H9 (cell line): ENCODE data around the gene DIP2A. TPM values are rescaled to one million over a fixed set of nuclear protein-coding genes. Genes with fewer than 3 reads are reported as not detected.
A peak's percentile ranks its signal among the peaks of the same experiment; 100 is the strongest.

Experiments
- DNase-seq: peaks from one replicate; pipeline ENCODE4 v3.0.0-alpha.2; 2017
- H2AFZ ChIP-seq: one replicate; pipeline ENCODE4 v1.6.1; 2013; ENCODE audit warnings: mild to moderate bottlenecking, low read length, control low read depth, moderate library complexity
- H2AK5ac ChIP-seq: 2 replicates; pipeline ENCODE4 v1.6.1; 2013; ENCODE audit warnings: low read length, control low read depth, mixed read lengths; ENCODE audit not compliant: insufficient read length
- H2BK120ac ChIP-seq: one replicate; pipeline ENCODE4 v1.6.1; 2013; ENCODE audit warnings: low read depth, mild to moderate bottlenecking, low read length, control low read depth, inconsistent platforms; ENCODE audit not compliant: poor library complexity, severe bottlenecking
- H2BK12ac ChIP-seq: 2 replicates; pipeline ENCODE4 v1.6.1; 2013; ENCODE audit warnings: low read length, control low read depth, mixed read lengths, low read depth; ENCODE audit not compliant: insufficient read length
- H2BK15ac ChIP-seq: 2 replicates; pipeline ENCODE4 v1.6.1; 2013; ENCODE audit warnings: low read depth, low read length, control low read depth
- H2BK20ac ChIP-seq: one replicate; pipeline ENCODE4 v1.6.1; 2013; ENCODE audit warnings: low read depth, mild to moderate bottlenecking, low read length, control low read depth, inconsistent platforms; ENCODE audit not compliant: poor library complexity, severe bottlenecking
- H2BK5ac ChIP-seq: 2 replicates; pipeline ENCODE4 v1.6.1; 2013; ENCODE audit warnings: low read length, control low read depth, mixed read lengths; ENCODE audit not compliant: insufficient read length
- H3K14ac ChIP-seq: 2 replicates; pipeline ENCODE4 v1.6.1; 2013; ENCODE audit warnings: low read length, control low read depth; ENCODE audit not compliant: insufficient read depth
- H3K18ac ChIP-seq: 2 replicates; pipeline ENCODE4 v1.6.1; 2013; ENCODE audit warnings: low read depth, mild to moderate bottlenecking, mixed read lengths, low read length, control low read depth; ENCODE audit not compliant: insufficient read length
- H3K23ac ChIP-seq: 2 replicates; pipeline ENCODE4 v1.6.1; 2013; ENCODE audit warnings: low read length, control low read depth, mixed read lengths, low read depth; ENCODE audit not compliant: insufficient read length
- H3K23me2 ChIP-seq: 2 replicates; pipeline ENCODE4 v1.6.1; 2013; ENCODE audit warnings: low read depth, mild to moderate bottlenecking, mixed read lengths, low read length, control low read depth; ENCODE audit not compliant: insufficient read length, poor library complexity, severe bottlenecking
- H3K27ac ChIP-seq: 2 replicates; pipeline ENCODE4 v1.5.1; 2013; ENCODE audit warnings: low read length, control low read depth, mixed read lengths, low read depth; ENCODE audit not compliant: insufficient read length
- H3K27me3 ChIP-seq: 2 replicates; pipeline ENCODE4 v1.6.1; 2013; ENCODE audit warnings: low read length, control low read depth, inconsistent platforms; ENCODE audit not compliant: insufficient read depth
- H3K4ac ChIP-seq: 2 replicates; pipeline ENCODE4 v1.6.1; 2013; ENCODE audit warnings: low read depth, mild to moderate bottlenecking, control low read depth, inconsistent platforms, low read length, moderate library complexity
- H3K4me1 ChIP-seq: 2 replicates; pipeline ENCODE4 v1.6.1; 2013; ENCODE audit warnings: low read length, control low read depth, inconsistent platforms; ENCODE audit not compliant: insufficient read depth
- H3K4me2 ChIP-seq: 2 replicates; pipeline ENCODE4 v1.6.1; 2013; ENCODE audit warnings: low read length, control low read depth, mixed read lengths; ENCODE audit not compliant: insufficient read length, insufficient read depth
- H3K56ac ChIP-seq: 2 replicates; pipeline ENCODE4 v1.6.1; 2013; ENCODE audit warnings: low read depth, mild to moderate bottlenecking, mixed read lengths, low read length, control low read depth; ENCODE audit not compliant: insufficient read length
- H3K79me1 ChIP-seq: 2 replicates; pipeline ENCODE4 v1.6.1; 2013; ENCODE audit warnings: low read depth, mild to moderate bottlenecking, moderate library complexity, low read length, control low read depth, inconsistent platforms; ENCODE audit not compliant: insufficient read depth, poor library complexity, severe bottlenecking
- H3K79me2 ChIP-seq: 2 replicates; pipeline ENCODE4 v1.6.1; 2013; ENCODE audit warnings: low read length, control low read depth, inconsistent platforms; ENCODE audit not compliant: insufficient read depth
- H3K9ac ChIP-seq: 2 replicates; pipeline ENCODE4 v1.6.1; 2013; ENCODE audit warnings: low read length, control low read depth, mixed read lengths; ENCODE audit not compliant: insufficient read length; ENCODE audit errors: extremely low read depth
- H3K9me3 ChIP-seq: one replicate; pipeline ENCODE4 v1.6.1; 2013; ENCODE audit warnings: low read depth, low read length, inconsistent platforms; ENCODE audit not compliant: control insufficient read depth
- H3T11ph ChIP-seq: one replicate; pipeline ENCODE4 v1.6.1; 2013; ENCODE audit warnings: mild to moderate bottlenecking, low read length, control low read depth, inconsistent platforms
- H4K20me1 ChIP-seq: one replicate; pipeline ENCODE4 v1.6.1; 2013; ENCODE audit not compliant: control insufficient read depth, insufficient read length, insufficient read depth
- H4K5ac ChIP-seq: 2 replicates; pipeline ENCODE4 v1.6.1; 2013; ENCODE audit warnings: low read depth, mild to moderate bottlenecking, mixed read lengths, low read length, control low read depth; ENCODE audit not compliant: insufficient read length
- H4K8ac ChIP-seq: replicated peaks from 2 replicates; pipeline ENCODE4 v1.6.1; 2013; ENCODE audit warnings: low read length, control low read depth, mixed read lengths, low read depth; ENCODE audit not compliant: insufficient read length
- H4K91ac ChIP-seq: 2 replicates; pipeline ENCODE4 v1.6.1; 2013; ENCODE audit warnings: low read depth, mild to moderate bottlenecking, moderate library complexity, mixed read lengths, low read length, control low read depth; ENCODE audit not compliant: insufficient read length
- H3K27ac Mint-ChIP-seq, 3 experiments: 2 replicates in 2 of 3; 3 replicates in 1 of 3; pipeline ENCODE4 v1.8.0; 2020 to 2021; ENCODE audit warnings: mixed read lengths in 3 of 3, mild to moderate bottlenecking in 1 of 3, moderate library complexity in 1 of 3
- H3K27me3 Mint-ChIP-seq: 2 replicates; pipeline ENCODE4 v1.8.0; 2021; ENCODE audit warnings: low read depth, mild to moderate bottlenecking, moderate library complexity, mixed read lengths
- H3K36me3 Mint-ChIP-seq, 3 experiments: 2 replicates in 2 of 3; 3 replicates in 1 of 3; pipeline ENCODE4 v1.8.0; 2020 to 2021; ENCODE audit warnings: low read depth in 3 of 3, mixed read lengths in 3 of 3; ENCODE audit not compliant: insufficient read depth in 1 of 3
- H3K4me1 Mint-ChIP-seq, 2 experiments: 2 replicates each; pipeline ENCODE4 v1.8.0; 2020; ENCODE audit warnings: mixed read lengths in 2 of 2
- H3K4me3 Mint-ChIP-seq, 2 experiments: 2 replicates in 1 of 2; 3 replicates in 1 of 2; pipeline ENCODE4 v1.8.0; 2020 to 2021; ENCODE audit warnings: mild to moderate bottlenecking in 2 of 2, mixed read lengths in 2 of 2, moderate library complexity in 1 of 2
- H3K9me3 Mint-ChIP-seq, 2 experiments: 2 replicates in 1 of 2; 3 replicates in 1 of 2; pipeline ENCODE4 v1.8.0; 2020; ENCODE audit warnings: mild to moderate bottlenecking in 2 of 2, mixed read lengths in 2 of 2, moderate library complexity in 1 of 2
- WGBS: extraction: QIAGEN DNeasy Blood & Tissue Kit; methylation state at CpG from one replicate; pipeline ENCODE4 v1.1.7; 2013; ENCODE audit warnings: missing lambda C conversion rate, low lambda C conversion rate, mixed read lengths; ENCODE audit not compliant: insufficient read length; ENCODE audit errors: extremely low coverage; 5-methylcytosine and 5-hydroxymethylcytosine counted together
- total RNA-seq: library from RNA; stranded (reverse); gene quantifications from 2 replicates; pipeline ENCODE4 v1.2.1, GENCODE V29; 2021
- TF ChIP-seq, protein P1 (sequence below): fragments of 200-600 bp; sonication (generic); conservative IDR thresholded peaks from 3 replicates; pipeline ENCODE4 v1.8.0; 2021; ENCODE audit warnings: antibody characterized with exemption, mild to moderate bottlenecking

The DIP2A gene
- total RNA-seq, 1 experiment from 2014 or later: 25.2 TPM

- Mint-ChIP-seq H3K4me1 (peaks cover 19 to 27% of the 10 kb centered on the region in 2 experiments), H3K27me3 (no peaks in the 10 kb centered on the region), H3K27ac (peak overlapping the region; percentile 88 to 95 (median 91); a peak in 6 of 7 replicates), H3K9me3 (no peaks in the 10 kb centered on the region), H3K36me3 (peaks cover 17 to 41% (median 26%) of the 10 kb centered on the region in 3 experiments), H3K4me3 (peak overlapping the region in 1 of 2 experiments; percentile 21; a peak in 1 of 5 replicates)
- WGBS: no CpG with 5 or more reads among the region's 39 CpGs
- Histone ChIP-seq H3K14ac (peak overlapping the region; percentile 45), H2BK12ac (peak overlapping the region; percentile 98), H2AFZ (no peak overlapping the region), H3K4ac (peak overlapping the region; percentile 98; the same call in 1 of the 2 replicates), H3K4me1 (peaks cover 9% of the 10 kb centered on the region; the same call in 1 of the 2 replicates), H4K20me1 (peaks cover 2% of the 10 kb centered on the region), H3K18ac (peak overlapping the region; percentile 85), H3K23me2 (peaks cover 7% of the 10 kb centered on the region), H2BK120ac (no peak overlapping the region), H3K56ac (no peak overlapping the region), H2BK15ac (peak overlapping the region; percentile 98; the same call in 1 of the 2 replicates), H3K9ac (no peak overlapping the region), H3K79me2 (no peaks in the 10 kb centered on the region), H3K23ac (no peak overlapping the region), H2AK5ac (peak overlapping the region; percentile 41), H3K9me3 (no peaks in the 10 kb centered on the region), H4K5ac (peak overlapping the region; percentile 57), H4K8ac (no peak overlapping the region), H3K27me3 (no peaks in the 10 kb centered on the region), H2BK5ac (peak overlapping the region; percentile 32), H3K79me1 (no peaks in the 10 kb centered on the region), H3K4me2 (no peak overlapping the region), H3K27ac (no peak overlapping the region), H4K91ac (peak overlapping the region; percentile 96), H3T11ph (no peak overlapping the region), H2BK20ac (no peak overlapping the region)
- TF ChIP-seq, protein P1, sequence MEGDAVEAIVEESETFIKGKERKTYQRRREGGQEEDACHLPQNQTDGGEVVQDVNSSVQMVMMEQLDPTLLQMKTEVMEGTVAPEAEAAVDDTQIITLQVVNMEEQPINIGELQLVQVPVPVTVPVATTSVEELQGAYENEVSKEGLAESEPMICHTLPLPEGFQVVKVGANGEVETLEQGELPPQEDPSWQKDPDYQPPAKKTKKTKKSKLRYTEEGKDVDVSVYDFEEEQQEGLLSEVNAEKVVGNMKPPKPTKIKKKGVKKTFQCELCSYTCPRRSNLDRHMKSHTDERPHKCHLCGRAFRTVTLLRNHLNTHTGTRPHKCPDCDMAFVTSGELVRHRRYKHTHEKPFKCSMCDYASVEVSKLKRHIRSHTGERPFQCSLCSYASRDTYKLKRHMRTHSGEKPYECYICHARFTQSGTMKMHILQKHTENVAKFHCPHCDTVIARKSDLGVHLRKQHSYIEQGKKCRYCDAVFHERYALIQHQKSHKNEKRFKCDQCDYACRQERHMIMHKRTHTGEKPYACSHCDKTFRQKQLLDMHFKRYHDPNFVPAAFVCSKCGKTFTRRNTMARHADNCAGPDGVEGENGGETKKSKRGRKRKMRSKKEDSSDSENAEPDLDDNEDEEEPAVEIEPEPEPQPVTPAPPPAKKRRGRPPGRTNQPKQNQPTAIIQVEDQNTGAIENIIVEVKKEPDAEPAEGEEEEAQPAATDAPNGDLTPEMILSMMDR: no peak
- no peak for DNase-seq
Measured at GRCh38 chr21:46412521-46413364, 45.9 kb upstream of the DIP2A start.
